Measurements from ENCODE around the gene ZYX.

Gene ZYX

GRCh38 chr7:143363016-143363937, 17.9 kb upstream of the ZYX start:
- DNase-seq (ENCODE audit: low read depth), result no peak

GRCh38 chr7:143367972-143368371, 13.2 kb upstream of the ZYX start:
- no peak for DNase-seq (ENCODE audit: low read depth)

- no peak for DNase-seq (ENCODE audit: low read depth)
These were observed 12.8 kb upstream of the ZYX start for GRCh38 chr7:143368387-143368786.

GRCh38 chr7:143369678-143370651, 11.2 kb upstream of the ZYX start:
- no peak for DNase-seq (ENCODE audit: low read depth)

GRCh38 chr7:143372070-143372469, 9.1 kb upstream of the ZYX start:
- DNase-seq (ENCODE audit: low read depth), result no peak

GRCh38 chr7:143373255-143373794, 7.8 kb upstream of the ZYX start:
- DNase-seq (ENCODE audit: low read depth), result no peak

GRCh38 chr7:143374561-143374960, 6.6 kb upstream of the ZYX start:
- no peak for DNase-seq (ENCODE audit: low read depth)

- DNase-seq (ENCODE audit: low read depth), result no peak
These were observed 5.7 kb upstream of the ZYX start for GRCh38 chr7:143375298-143376034.

- DNase-seq (ENCODE audit: low read depth), result no peak
These were observed 4.7 kb upstream of the ZYX start for GRCh38 chr7:143376396-143376795.

GRCh38 chr7:143379611-143380259, 1.4 kb upstream of the ZYX start:
- DNase-seq (ENCODE audit: low read depth), result no peak

GRCh38 chr7:143380260-143380645, 892 bp upstream of the ZYX start:
- DNase-seq (ENCODE audit: low read depth), result peak; percentile 77

GRCh38 chr7:143381427-143382125, 431 bp downstream of the ZYX start:
- DNase-seq (ENCODE audit: low read depth), result no peak

- DNase-seq (ENCODE audit: low read depth), result no peak
These were observed 1.1 kb downstream of the ZYX start for GRCh38 chr7:143382126-143382790.

GRCh38 chr7:143382791-143383641, 1.9 kb downstream of the ZYX start:
- no peak for DNase-seq (ENCODE audit: low read depth)

GRCh38 chr7:143383642-143383957, 2.5 kb downstream of the ZYX start:
- no peak for DNase-seq (ENCODE audit: low read depth)

GRCh38 chr7:143384148-143384547, 3.0 kb downstream of the ZYX start:
- no peak for DNase-seq (ENCODE audit: low read depth)

- DNase-seq (ENCODE audit: low read depth), result no peak
These were observed 3.8 kb downstream of the ZYX start for GRCh38 chr7:143384661-143385631.
